GM06990 (cell line): ENCODE results near the gene ALK.

Experiments
- DNase-seq: peaks from one replicate; pipeline ENCODE4 v3.0.0-alpha.2; 2011; ENCODE audit not compliant: insufficient read length; ENCODE audit errors: extremely low read depth
- H3K27me3 ChIP-seq: replicated peaks from 2 replicates; pipeline ENCODE4 v1.6.0; 2011; ENCODE audit warnings: low read length; ENCODE audit not compliant: control insufficient read depth, insufficient read depth
- H3K36me3 ChIP-seq: 2 replicates; pipeline ENCODE4 v1.5.1; 2011; ENCODE audit warnings: low read length; ENCODE audit not compliant: control insufficient read depth, insufficient read depth
- H3K4me3 ChIP-seq: replicated peaks from 2 replicates; pipeline ENCODE4 v1.5.1; 2011; ENCODE audit warnings: low read depth, mild to moderate bottlenecking, control low read depth, low read length
- CTCF ChIP-seq: IDR thresholded peaks from 2 replicates; pipeline ENCODE4 v1.5.1; 2011; ENCODE audit warnings: low read length, control low read depth, mild to moderate bottlenecking, inconsistent platforms; ENCODE audit not compliant: insufficient read depth, poor library complexity, severe bottlenecking

ALK gene

GRCh38 chr2:29744976-29745375 is 176.4 kb downstream of the ALK start:
- H3K36me3 ChIP-seq, result no peaks in the 10 kb centered on the region
- no peak overlapping the region for H3K4me3 ChIP-seq
- no peaks in the 10 kb centered on the region for H3K27me3 ChIP-seq
- no peak for DNase-seq
- TF ChIP-seq CTCF, result no peak

GRCh38 chr2:29743516-29743915 is 177.9 kb downstream of the ALK start:
- TF ChIP-seq CTCF, result no peak
- no peak for DNase-seq
- H3K27me3 ChIP-seq, result no peaks in the 10 kb centered on the region
- H3K36me3 ChIP-seq, result no peaks in the 10 kb centered on the region
- no peak overlapping the region for H3K4me3 ChIP-seq

- no peak for DNase-seq
- H3K4me3 ChIP-seq, result no peak overlapping the region
- TF ChIP-seq CTCF, result no peak
Observed at GRCh38 chr2:29742656-29743055, 178.7 kb downstream of the ALK start.

GRCh38 chr2:29741132-29741531 is 180.3 kb downstream of the ALK start:
- no peak for DNase-seq
- TF ChIP-seq CTCF, result no peak
- Histone ChIP-seq H3K4me3 (no peak overlapping the region), H3K27me3 (no peaks in the 10 kb centered on the region), H3K36me3 (no peaks in the 10 kb centered on the region)

More at GRCh38 chr2:29742656-29743055, 178.7 kb downstream of the ALK start:
- Histone ChIP-seq H3K36me3 (no peaks in the 10 kb centered on the region), H3K27me3 (no peaks in the 10 kb centered on the region)

- H3K27me3 ChIP-seq, result no peaks in the 10 kb centered on the region; the same call in 1 of the 2 replicates
- DNase-seq, result no peak
- H3K4me3 ChIP-seq, result no peak overlapping the region
- no peak for TF ChIP-seq CTCF
- no peaks in the 10 kb centered on the region for H3K36me3 ChIP-seq
Observed at GRCh38 chr2:29733965-29734364, 187.4 kb downstream of the ALK start.

GRCh38 chr2:29733213-29733612 is 188.2 kb downstream of the ALK start:
- H3K36me3 ChIP-seq, result no peaks in the 10 kb centered on the region
- no peak overlapping the region for H3K4me3 ChIP-seq
- TF ChIP-seq CTCF, result no peak
- no peak for DNase-seq
- no peaks in the 10 kb centered on the region; the same call in 1 of the 2 replicates for H3K27me3 ChIP-seq
